ENCODE measurements around the gene WNT2.

- TF ChIP-seq CTCF (conservative IDR thresholded peaks at IDR 0.05; ENCODE audit: low read depth, low read length) (no peak), SMC3 (IDR thresholded peaks at IDR 0.05; ENCODE audit: low read depth, low read length) (no peak), FOS (IDR thresholded peaks at IDR 0.05; ENCODE audit: low read depth, low read length) (no peak), POLR2A (IDR thresholded peaks at IDR 0.05; ENCODE audit: low read depth, low read length) (no peak), RCOR1 (IDR thresholded peaks at IDR 0.05; ENCODE audit: insufficient replicate concordance, low read length) (no peak), RAD21 (IDR thresholded peaks at IDR 0.05; ENCODE audit: low read length) (no peak), ELK1 (IDR thresholded peaks at IDR 0.05; ENCODE audit: borderline replicate concordance, low read depth, low read length) (no peak)
- TF ChIP-seq, protein P1, sequence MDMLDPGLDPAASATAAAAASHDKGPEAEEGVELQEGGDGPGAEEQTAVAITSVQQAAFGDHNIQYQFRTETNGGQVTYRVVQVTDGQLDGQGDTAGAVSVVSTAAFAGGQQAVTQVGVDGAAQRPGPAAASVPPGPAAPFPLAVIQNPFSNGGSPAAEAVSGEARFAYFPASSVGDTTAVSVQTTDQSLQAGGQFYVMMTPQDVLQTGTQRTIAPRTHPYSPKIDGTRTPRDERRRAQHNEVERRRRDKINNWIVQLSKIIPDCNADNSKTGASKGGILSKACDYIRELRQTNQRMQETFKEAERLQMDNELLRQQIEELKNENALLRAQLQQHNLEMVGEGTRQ (IDR thresholded peaks at IDR 0.05; ENCODE audit: low read depth, low read length): no peak
These were observed 41.7 kb upstream of the WNT2 start for GRCh38 chr7:117364339-117365080.
